ENCODE data around the gene SPTLC1.
"Not testable (repeated sequence)": the region's sequence is repeated elsewhere in the genome, so short reads cannot be mapped to it uniquely, and the experiment has no call there.

The SPTLC1 gene

GRCh38 chr9:92115071-92115858 lies at the start of gene SPTLC1:
SPTLC1 (minus strand) TSS chr9:92115413; CDS start chr9:92115370, 43 bp downstream.
- TF ChIP-seq, protein P1, sequence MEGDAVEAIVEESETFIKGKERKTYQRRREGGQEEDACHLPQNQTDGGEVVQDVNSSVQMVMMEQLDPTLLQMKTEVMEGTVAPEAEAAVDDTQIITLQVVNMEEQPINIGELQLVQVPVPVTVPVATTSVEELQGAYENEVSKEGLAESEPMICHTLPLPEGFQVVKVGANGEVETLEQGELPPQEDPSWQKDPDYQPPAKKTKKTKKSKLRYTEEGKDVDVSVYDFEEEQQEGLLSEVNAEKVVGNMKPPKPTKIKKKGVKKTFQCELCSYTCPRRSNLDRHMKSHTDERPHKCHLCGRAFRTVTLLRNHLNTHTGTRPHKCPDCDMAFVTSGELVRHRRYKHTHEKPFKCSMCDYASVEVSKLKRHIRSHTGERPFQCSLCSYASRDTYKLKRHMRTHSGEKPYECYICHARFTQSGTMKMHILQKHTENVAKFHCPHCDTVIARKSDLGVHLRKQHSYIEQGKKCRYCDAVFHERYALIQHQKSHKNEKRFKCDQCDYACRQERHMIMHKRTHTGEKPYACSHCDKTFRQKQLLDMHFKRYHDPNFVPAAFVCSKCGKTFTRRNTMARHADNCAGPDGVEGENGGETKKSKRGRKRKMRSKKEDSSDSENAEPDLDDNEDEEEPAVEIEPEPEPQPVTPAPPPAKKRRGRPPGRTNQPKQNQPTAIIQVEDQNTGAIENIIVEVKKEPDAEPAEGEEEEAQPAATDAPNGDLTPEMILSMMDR (conservative IDR thresholded peaks at IDR 0.05; ENCODE audit: low read depth, low read length): no peak
- DNase-seq (ENCODE audit: low read depth): peak; percentile 78
- peak within 1 kb of the TSS; percentile 95 for H3K4me3 ChIP-seq (ENCODE audit: low read length)

DNA sequence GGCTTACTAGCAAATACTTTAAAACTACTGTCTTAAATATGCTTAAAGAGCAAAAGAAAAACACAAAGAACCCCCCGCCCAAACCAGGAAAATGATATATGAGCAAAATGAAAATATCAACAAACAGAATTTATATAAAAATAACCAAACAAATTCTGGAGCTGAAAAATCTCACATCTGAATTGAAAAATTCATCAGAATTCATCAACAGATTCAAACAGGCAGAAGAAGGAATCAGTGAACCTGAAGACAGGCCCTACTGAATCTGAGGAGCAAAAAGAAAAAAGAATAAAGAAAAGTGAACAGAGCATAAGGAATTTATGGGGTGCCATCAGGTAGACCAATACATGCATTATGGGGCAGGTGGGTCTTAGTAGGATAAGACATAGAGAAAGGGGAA lies 49.8 kb upstream of the SPTLC1 start:
- no peak overlapping the region for H3K4me3 ChIP-seq (ENCODE audit: low read length)
- TF ChIP-seq, protein P1 (conservative IDR thresholded peaks at IDR 0.05; ENCODE audit: low read depth, low read length): no peak
- DNase-seq (ENCODE audit: low read depth): no peak

DNA sequence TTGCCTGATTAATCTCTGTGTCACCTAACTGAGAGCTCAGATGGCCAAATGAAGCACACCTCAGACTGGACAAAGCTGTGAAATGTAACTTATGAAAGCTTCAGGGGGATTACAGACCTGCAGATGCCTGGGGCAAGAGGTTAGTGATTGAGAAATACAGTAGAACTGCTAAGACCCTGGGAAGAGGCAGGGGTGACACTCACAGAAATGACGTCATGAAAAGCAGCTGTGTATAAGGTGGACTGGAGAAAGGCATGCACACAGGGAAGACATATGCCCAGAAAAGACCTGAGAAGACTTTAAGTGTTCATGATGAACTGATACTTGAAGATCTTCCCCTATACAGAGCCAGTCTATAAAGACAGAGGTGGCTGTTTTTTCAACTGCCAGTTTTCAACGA lies 49.3 kb upstream of the SPTLC1 start:
- TF ChIP-seq, protein P1 (conservative IDR thresholded peaks at IDR 0.05; ENCODE audit: low read depth, low read length): no peak
- no peak overlapping the region for H3K4me3 ChIP-seq (ENCODE audit: low read length)
- DNase-seq (ENCODE audit: low read depth): no peak

GRCh38 chr9:92163276-92163675 lies 48.1 kb upstream of the SPTLC1 start:
- TF ChIP-seq, protein P1 (conservative IDR thresholded peaks at IDR 0.05; ENCODE audit: low read depth, low read length): no peak
- no peak overlapping the region for H3K4me3 ChIP-seq (ENCODE audit: low read length)
- no peak for DNase-seq (ENCODE audit: low read depth)

- TF ChIP-seq, protein P1 (conservative IDR thresholded peaks at IDR 0.05; ENCODE audit: low read depth, low read length): no peak
- DNase-seq (ENCODE audit: low read depth): no peak
- H3K4me3 ChIP-seq (ENCODE audit: low read length): no peak overlapping the region
Observed at GRCh38 chr9:92160786-92161185, 45.6 kb upstream of the SPTLC1 start.

DNA sequence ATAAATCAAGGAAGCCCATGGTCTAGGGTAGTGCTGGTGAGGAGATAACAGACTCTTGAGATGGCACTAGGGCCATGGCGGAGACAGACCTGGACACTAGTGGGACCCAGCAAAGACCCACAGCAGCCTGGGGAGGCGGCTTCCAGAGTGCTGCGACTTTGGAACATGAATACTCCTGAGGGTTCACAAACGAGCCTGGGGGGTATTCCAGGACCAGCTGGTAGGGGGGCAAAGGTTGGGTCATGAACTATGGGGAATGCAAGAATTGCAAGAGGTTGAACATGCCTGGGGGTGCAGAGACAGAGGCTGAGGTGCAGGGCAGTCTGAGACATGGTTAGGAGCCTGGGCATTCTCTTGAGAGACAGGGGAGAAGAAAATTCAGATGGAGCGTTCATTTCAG lies 43.8 kb upstream of the SPTLC1 start:
- TF ChIP-seq, protein P1 (conservative IDR thresholded peaks at IDR 0.05; ENCODE audit: low read depth, low read length): no peak
- H3K4me3 ChIP-seq (ENCODE audit: low read length): no peak overlapping the region
- no peak for DNase-seq (ENCODE audit: low read depth)

GRCh38 chr9:92158097-92158601 lies 42.9 kb upstream of the SPTLC1 start:
- DNase-seq (ENCODE audit: low read depth): no peak
- no peak overlapping the region for H3K4me3 ChIP-seq (ENCODE audit: low read length)
- TF ChIP-seq, protein P1 (conservative IDR thresholded peaks at IDR 0.05; ENCODE audit: low read depth, low read length): no peak

GRCh38 chr9:92155736-92156135 lies 40.5 kb upstream of the SPTLC1 start:
- not testable (repeated sequence) for H3K4me3 ChIP-seq (ENCODE audit: low read length); DNase-seq (ENCODE audit: low read depth)
